Fibroblast of the conjunctiva (primary cell): ENCODE data around the gene SOBP.
"Not testable (repeated sequence)": the region's sequence is repeated elsewhere in the genome, so short reads cannot be mapped to it uniquely, and the experiment has no call there.

ENCODE experiments used
- DNase-seq: peaks from one replicate; pipeline ENCODE4 v3.0.0-alpha.2; 2010; ENCODE audit warnings: low read depth

Gene SOBP, protein sequence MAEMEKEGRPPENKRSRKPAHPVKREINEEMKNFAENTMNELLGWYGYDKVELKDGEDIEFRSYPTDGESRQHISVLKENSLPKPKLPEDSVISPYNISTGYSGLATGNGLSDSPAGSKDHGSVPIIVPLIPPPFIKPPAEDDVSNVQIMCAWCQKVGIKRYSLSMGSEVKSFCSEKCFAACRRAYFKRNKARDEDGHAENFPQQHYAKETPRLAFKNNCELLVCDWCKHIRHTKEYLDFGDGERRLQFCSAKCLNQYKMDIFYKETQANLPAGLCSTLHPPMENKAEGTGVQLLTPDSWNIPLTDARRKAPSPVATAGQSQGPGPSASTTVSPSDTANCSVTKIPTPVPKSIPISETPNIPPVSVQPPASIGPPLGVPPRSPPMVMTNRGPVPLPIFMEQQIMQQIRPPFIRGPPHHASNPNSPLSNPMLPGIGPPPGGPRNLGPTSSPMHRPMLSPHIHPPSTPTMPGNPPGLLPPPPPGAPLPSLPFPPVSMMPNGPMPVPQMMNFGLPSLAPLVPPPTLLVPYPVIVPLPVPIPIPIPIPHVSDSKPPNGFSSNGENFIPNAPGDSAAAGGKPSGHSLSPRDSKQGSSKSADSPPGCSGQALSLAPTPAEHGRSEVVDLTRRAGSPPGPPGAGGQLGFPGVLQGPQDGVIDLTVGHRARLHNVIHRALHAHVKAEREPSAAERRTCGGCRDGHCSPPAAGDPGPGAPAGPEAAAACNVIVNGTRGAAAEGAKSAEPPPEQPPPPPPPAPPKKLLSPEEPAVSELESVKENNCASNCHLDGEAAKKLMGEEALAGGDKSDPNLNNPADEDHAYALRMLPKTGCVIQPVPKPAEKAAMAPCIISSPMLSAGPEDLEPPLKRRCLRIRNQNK

GRCh38 chr6:107489636-107490565 lies at the start of gene SOBP:
SOBP (plus strand) TSS chr6:107490117; CDS start chr6:107490617, 500 bp downstream.
- peak; percentile 18 for DNase-seq

- DNase-seq = no peak
Measured at GRCh38 chr6:107440936-107441335, 49.0 kb upstream of the SOBP start.

DNA sequence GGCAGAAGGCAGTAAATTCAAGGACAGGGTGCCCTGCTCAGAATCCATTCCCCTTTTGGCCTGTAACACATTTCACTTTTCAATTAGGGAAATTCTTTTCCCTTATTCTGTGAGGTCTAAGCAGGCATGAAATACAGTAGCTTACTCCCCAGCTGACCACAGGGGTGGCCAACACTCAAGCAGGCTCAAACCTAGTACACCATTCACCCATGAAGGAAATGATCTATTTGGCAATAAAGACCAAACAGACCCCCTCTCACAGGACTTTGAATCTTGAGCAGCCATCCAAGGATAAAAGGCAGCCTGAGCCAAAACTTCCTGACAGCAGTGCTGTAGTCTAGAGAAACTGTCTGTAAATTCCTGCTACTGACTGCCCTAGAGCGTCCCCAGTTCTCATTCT lies 48.2 kb upstream of the SOBP start:
- no peak for DNase-seq

DNA sequence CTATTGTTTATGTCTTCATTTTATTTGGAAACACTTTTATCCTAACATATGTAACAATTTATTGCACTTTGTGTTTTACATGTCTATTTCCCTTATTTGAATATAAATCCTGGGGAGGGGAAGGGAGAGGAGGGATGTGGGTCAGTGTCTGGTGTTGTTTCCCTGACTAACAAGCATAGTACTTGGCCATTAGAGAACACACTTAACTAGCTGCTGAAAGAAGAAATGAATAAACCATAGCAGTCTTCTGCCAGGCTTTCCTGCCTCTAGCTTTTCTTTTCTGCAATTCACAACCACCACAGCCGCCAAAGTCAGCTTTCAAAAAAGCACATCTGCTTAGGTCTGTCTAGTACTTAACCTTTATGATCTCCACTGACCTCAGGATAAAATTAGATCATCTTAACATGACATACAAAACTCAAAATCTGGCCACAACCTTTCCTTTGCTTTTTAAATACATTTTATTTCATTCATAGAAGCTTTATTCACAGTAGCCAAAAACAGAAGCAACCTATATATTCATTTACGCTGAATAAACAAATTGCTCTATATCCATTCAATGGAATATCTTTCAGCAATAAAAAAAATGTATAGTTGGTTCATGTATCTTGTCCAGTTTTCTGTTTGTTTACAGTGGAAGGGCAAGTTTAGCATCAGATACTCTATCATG lies 46.8 kb upstream of the SOBP start:
- no peak for DNase-seq

DNA sequence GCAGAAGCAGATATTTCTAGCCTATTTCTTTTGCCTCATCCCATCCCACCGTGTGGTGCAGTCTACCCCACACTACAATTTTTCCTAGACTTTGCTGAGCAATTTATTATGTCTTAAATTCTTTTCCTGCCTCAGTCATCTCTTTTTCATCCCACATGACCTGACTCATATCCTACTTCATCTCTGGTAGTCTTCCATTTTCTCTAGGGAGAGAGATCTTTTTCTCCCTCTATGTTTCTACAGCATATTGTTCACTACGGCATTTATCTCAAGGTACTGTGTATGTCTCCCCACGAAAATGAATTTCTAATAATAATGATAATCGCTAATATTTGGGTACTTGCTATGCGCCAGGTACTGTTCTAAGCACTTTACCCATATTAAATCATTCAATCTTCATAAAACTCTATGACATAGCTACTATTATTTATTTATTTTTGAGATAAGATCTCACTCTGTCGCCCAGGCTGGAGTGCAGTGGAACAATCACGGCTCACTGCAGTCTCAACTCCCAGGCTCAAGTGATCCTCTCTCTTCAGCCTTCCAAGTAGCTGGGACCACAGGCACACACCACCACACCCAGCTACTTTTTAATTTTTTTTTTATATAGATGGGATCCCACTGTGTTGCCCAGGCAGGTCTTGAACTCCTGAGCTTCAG lies 46.2 kb upstream of the SOBP start:
- DNase-seq = no peak

DNA sequence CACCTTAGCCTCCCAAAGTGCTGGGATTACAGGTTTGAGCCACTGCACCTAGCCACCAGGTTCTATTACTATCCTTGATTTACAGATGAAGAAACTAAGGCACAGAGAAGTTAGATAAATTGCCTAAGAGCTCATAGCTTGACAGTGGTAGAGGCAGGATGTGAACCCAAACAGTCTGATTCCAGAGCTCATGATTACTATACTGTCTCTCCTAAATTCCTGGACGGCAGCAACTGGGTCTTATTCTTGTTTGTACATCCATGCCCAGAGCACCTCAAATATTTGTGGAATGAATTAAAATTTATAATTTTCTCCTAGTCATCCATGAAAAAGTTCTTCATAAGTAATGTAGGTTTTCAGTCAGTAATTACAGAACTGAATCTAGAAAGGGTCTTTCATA lies 45.6 kb upstream of the SOBP start:
- DNase-seq = no peak

DNA sequence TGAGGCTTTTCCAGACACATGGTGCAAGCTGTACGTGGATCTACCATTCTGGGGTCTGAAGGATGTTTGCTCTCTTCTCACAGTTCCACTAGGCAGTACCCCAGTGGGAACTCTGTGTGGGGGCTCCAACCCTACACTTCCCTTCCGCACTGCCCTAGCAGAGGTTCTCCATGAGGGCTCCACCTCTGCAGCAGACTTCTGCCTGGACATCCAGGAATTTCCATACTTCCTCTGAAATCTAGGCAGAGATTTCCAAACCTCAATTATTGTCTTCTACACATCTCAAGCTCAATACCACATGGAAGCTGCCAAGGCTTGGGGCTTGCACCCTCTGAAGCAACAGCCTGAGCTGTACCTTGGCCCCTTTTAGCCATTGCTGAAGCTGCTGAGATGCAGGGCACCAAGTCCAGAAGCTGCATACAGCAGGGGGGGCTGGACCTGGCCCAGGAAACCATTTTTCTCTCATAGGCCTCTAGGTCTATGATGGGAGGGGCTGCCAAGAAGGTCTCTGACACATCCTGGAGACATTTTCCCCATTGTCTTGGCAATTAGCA lies 42.2 kb upstream of the SOBP start:
- DNase-seq = no peak

- DNase-seq = no peak
Measured at GRCh38 chr6:107448776-107449175, 41.1 kb upstream of the SOBP start.

GRCh38 chr6:107458672-107459282 lies 31.1 kb upstream of the SOBP start:
- DNase-seq = no peak

GRCh38 chr6:107459283-107460082 lies 30.4 kb upstream of the SOBP start, which contains the start of gene PDSS2:
PDSS2 (minus strand) TSS chr6:107459564; CDS start chr6:107459285, 279 bp downstream.
- DNase-seq = peak; percentile 92

DNA sequence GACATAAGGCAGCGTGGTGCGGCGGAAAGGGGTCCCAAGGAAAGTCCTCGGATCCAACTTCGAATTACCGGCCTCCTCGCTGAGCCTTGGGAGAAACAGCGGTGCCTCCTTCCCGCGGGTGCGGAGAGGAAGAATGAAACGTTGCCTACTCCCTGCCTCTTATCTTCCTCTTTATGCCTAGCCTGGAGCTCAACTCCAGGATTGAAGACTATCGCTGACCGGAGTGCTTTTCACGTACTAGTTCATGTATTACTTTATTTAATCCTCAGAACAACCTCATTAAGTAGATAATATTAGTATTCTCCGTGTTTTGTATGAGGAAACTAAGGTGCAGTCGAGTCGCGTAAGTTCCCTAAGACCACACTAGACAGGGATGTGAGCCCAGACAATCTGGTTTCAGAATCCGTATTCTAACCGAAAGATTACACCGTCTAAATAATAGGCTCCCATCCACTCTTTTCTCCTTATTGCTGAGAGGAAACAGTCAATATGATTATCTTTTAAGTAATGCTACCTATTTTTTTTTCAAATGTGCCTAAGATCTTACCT lies 29.8 kb upstream of the SOBP start:
- no peak for DNase-seq

DNA sequence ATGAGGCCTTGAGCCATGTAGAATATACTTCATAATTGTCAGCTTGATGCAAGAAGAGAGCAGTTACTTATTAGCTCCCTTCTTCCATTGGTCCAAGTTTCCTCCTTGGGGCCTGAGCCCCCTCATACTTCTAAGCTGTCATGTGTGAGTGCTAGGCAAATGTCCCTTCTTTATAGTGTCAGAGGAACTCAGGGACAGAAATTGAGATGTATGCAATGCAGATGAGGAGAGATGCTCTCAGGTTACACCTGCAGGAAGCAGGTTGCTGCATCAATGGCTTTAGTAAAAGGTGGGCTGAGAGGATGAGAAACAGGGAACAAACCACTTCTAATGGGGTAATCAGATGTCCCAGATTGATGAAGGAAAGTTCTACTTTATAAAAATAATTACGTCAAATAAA lies 23.9 kb upstream of the SOBP start:
- DNase-seq = no peak

DNA sequence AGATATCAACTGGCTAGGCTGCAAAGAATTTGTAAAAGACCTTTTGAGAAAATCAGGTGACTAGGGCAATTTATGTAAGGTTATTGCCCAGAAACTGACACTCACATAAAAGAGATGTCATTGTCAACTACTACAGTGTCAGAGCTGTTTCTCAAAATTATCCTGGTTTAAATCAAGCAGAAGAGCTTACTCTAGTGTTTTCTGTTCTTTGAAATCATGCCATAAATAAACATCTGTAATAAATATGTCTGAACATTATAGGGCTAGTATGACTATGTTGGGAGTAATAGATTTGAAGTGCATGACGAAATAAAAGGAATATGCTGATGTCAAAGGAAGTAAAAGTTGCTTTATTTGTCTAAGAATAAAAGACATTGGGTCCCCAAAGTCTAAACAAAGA lies 19.6 kb upstream of the SOBP start:
- DNase-seq = no peak

- no peak for DNase-seq
Measured at GRCh38 chr6:107473660-107474059, 16.3 kb upstream of the SOBP start.

DNA sequence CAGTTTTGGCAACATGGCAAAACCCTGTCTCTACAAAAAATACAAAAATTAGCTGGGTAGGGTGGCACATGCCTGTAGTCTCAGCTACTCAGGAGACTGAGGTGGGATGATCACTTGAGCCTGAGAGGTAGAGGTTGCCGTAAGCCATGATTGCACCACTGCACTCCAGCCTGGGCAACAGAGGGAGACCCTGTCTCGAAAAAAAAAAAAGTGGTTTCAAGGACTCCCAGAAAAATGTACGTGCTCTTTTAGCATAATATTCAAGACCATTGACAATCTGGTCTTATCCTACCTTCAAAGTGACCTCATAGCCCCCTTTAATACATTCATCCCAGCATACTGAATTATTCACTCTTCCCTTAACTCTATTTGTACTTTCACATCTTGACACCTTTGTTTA lies 14.6 kb upstream of the SOBP start:
- DNase-seq = not testable (repeated sequence)

- not testable (repeated sequence) for DNase-seq
Measured at GRCh38 chr6:107475826-107476225, 14.1 kb upstream of the SOBP start.

DNA sequence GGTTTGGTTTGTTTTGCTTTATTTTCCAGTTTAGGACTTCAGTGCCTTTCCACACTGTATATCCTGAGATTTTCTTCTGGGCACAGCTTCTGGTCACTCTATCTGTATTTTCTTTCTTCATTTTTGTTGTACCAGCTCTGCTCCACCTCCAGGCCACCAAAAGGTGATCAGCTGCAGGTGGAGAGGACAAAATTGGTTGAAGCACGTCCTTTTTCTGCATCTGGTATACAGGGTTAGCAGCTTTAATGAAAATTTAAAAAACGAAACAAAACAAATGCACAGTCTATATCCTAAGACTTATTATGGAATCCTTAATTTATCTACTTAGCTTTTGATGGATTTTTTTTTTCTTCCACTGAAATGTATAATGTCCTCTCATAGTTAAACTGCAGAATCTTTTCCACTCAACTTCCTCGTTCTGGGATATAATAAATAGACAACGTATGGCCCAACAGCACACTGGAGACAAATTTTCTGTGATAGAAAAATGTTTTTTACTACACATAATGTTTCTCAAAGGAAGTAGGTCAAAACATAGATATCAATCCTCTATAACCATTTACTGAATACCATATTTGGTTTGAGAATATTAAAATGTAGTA lies 10.7 kb upstream of the SOBP start:
- no peak for DNase-seq

- DNase-seq = no peak
Measured at GRCh38 chr6:107485157-107485556, 4.8 kb upstream of the SOBP start.
